RWPE2 (cell line): ENCODE measurements around the gene NRP2.

Experiments
- ATAC-seq: fragments of 200-7000 bp; cut with Tn5 transposase; 3 replicates; pipeline ENCODE4 v1.9.1; 2021; ENCODE audit warnings: low read depth
- DNase-seq: peaks from one replicate; pipeline ENCODE4 v3.0.0-alpha.2; 2020; ENCODE audit warnings: low spot score
- H3K27ac ChIP-seq: fragments of 450-650 bp; 2 replicates; pipeline ENCODE4 v1.5.1; 2017; ENCODE audit warnings: mild to moderate bottlenecking; ENCODE audit not compliant: poor library complexity, severe bottlenecking
- H3K27me3 ChIP-seq: fragments of 250-450 bp; sonication (Bioruptor Pico); 2 replicates; pipeline ENCODE4 v1.5.1; 2021; ENCODE audit warnings: mild to moderate bottlenecking, moderate library complexity; ENCODE audit not compliant: insufficient read depth, poor library complexity, severe bottlenecking
- H3K36me3 ChIP-seq: fragments of 250-450 bp; sonication (Bioruptor Pico); 2 replicates; pipeline ENCODE4 v1.5.1; 2020; ENCODE audit warnings: low read depth, mild to moderate bottlenecking, moderate library complexity
- H3K4me1 ChIP-seq: fragments of 250-450 bp; sonication (Bioruptor Pico); 2 replicates; pipeline ENCODE4 v1.5.1; 2021; ENCODE audit warnings: mild to moderate bottlenecking, moderate library complexity; ENCODE audit not compliant: insufficient read depth, poor library complexity, severe bottlenecking
- H3K4me3 ChIP-seq: fragments of 250-450 bp; sonication (Bioruptor Pico); 2 replicates; pipeline ENCODE4 v1.5.1; 2021; ENCODE audit warnings: mild to moderate bottlenecking, moderate library complexity; ENCODE audit not compliant: severe bottlenecking
- H3K9me3 ChIP-seq: fragments of 250-450 bp; sonication (Bioruptor Pico); 2 replicates; pipeline ENCODE4 v1.5.1; 2021; ENCODE audit warnings: mild to moderate bottlenecking, moderate library complexity; ENCODE audit not compliant: severe bottlenecking
- CTCF ChIP-seq: fragments of 450-650 bp; IDR thresholded peaks from one replicate; pipeline ENCODE4 v1.5.1; 2017; ENCODE audit warnings: mild to moderate bottlenecking, moderate library complexity; ENCODE audit not compliant: poor library complexity, severe bottlenecking

The NRP2 gene

DNA sequence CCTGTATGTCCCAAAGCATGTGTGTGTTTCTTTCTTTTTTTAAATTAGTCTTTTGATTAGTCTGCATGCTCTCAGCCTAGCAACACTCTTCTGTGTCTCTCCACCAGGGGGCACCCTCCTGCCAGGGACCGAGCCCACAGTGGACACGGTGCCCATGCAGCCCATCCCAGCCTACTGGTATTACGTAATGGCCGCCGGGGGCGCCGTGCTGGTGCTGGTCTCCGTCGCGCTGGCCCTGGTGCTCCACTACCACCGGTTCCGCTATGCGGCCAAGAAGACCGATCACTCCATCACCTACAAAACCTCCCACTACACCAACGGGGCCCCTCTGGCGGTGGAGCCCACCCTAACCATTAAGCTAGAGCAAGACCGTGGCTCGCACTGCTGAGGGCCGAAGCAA lies 93.8 kb downstream of the NRP2 start:
- H3K4me3 ChIP-seq: no peak overlapping the region
- DNase-seq (no peak), ATAC-seq (no peak)
- H3K9me3 ChIP-seq: no peaks in the 10 kb centered on the region
- H3K4me1 ChIP-seq: peaks cover 16% of the 10 kb centered on the region
- H3K27ac ChIP-seq: peak overlapping the region; percentile 73
- TF ChIP-seq CTCF: peak; percentile 30
- H3K36me3 ChIP-seq: no peaks in the 10 kb centered on the region
- no peaks in the 10 kb centered on the region for H3K27me3 ChIP-seq

- no peaks in the 10 kb centered on the region for H3K9me3 ChIP-seq
- peaks cover 13% of the 10 kb centered on the region for H3K4me1 ChIP-seq
- no peak for ATAC-seq
Measured at GRCh38 chr2:205776720-205777119, 94.4 kb downstream of the NRP2 start.

DNA sequence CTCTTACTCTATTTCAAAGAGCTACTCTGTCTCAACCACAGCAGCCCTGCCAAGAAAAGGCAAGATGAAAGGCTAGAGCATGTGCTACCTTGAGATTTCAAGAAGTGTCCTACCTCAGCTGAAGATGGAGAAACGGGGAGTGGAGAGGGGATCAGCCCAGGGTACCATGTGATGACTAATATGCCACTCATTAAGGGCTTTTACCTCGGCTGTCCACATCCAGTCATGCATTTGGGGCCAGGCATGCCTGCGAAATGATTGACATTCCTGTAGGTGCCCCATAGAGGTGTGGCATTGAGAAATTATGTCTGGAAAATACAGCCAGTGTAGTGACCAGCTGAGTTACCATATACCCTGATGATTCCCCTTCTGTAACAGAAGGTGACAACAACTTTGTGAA lies 96.1 kb downstream of the NRP2 start:
- Histone ChIP-seq H3K27me3 (no peaks in the 10 kb centered on the region), H3K36me3 (no peaks in the 10 kb centered on the region), H3K9me3 (no peaks in the 10 kb centered on the region), H3K27ac (no peak overlapping the region), H3K4me1 (peaks cover 13% of the 10 kb centered on the region), H3K4me3 (no peak overlapping the region)
- no peak for TF ChIP-seq CTCF
- peak; percentile 52; the same call in 2 of the 3 replicates for ATAC-seq
- DNase-seq: no peak

More at GRCh38 chr2:205776720-205777119, 94.4 kb downstream of the NRP2 start:
- TF ChIP-seq CTCF: no peak
- no peaks in the 10 kb centered on the region for H3K27me3 ChIP-seq
- no peak for DNase-seq
- no peak overlapping the region for H3K4me3 ChIP-seq
- no peak overlapping the region for H3K27ac ChIP-seq
- H3K36me3 ChIP-seq: no peaks in the 10 kb centered on the region

- Histone ChIP-seq H3K9me3 (no peaks in the 10 kb centered on the region), H3K27me3 (no peaks in the 10 kb centered on the region), H3K27ac (no peak overlapping the region), H3K4me3 (no peak overlapping the region), H3K4me1 (peaks cover 5% of the 10 kb centered on the region), H3K36me3 (no peaks in the 10 kb centered on the region)
- no peak for ATAC-seq
- TF ChIP-seq CTCF: no peak
- no peak for DNase-seq
Measured at GRCh38 chr2:205780645-205781044, 98.3 kb downstream of the NRP2 start.

DNA sequence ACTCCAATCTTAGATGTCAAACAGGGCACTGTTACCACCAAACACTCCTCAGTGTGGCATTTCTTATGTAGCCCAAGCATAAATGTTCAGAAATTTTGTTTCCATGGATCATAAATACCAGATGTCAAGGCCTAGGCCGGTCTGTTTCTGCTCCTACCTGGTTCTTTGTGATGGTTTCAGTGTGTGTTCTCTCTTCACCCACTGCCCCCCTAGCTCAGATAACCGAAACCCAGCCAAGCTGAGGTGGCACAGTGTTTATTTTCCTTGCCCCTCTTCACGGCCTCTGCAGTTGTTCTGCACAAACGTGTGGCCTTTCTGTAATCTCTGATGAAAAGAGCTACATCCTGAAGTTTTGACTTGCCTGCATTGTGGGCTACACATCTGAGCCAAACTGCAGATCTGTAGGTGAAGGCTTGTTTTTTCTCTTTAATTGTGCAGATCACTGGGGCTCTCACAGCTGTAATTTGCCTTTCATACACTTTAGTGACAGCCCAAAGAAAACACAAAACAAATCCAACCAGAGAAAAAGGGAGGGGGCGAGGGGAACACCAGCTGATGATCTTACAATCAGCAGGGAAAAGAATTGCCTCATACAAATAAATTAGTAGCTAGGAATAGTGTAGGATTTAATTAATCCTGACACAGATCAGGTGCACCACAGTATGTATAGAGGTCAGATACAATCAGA lies 99.1 kb downstream of the NRP2 start:
- Histone ChIP-seq H3K9me3 (no peaks in the 10 kb centered on the region), H3K27me3 (no peaks in the 10 kb centered on the region), H3K36me3 (no peaks in the 10 kb centered on the region), H3K4me1 (no peaks in the 10 kb centered on the region), H3K27ac (no peak overlapping the region), H3K4me3 (no peak overlapping the region)
- no peak for TF ChIP-seq CTCF
- no peak for ATAC-seq
- DNase-seq: no peak
